Measurements from ENCODE around the gene CERS6. TPM values are rescaled to one million over a fixed set of nuclear protein-coding genes. Genes with fewer than 3 reads are reported as not detected.

Gene CERS6
- total and polyA plus RNA-seq, 10 of the 15 experiments (the other 5 are each of a cell fraction or from before 2014, with no cell fraction given), result 1.3 to 20.4 (median 14.1) TPM

- Histone ChIP-seq H3K9me3 (replicated peaks; ENCODE audit: control insufficient read depth, insufficient read depth, low read length) (peaks cover 2% of the 10 kb centered on the region), H3K9ac (ENCODE audit: control insufficient read depth, insufficient read depth, low read length) (no peak overlapping the region), H3K79me2 (ENCODE audit: control insufficient read depth, insufficient read depth, low read length) (no peaks in the 10 kb centered on the region), H2AFZ (ENCODE audit: control insufficient read depth, low read depth, low read length) (no peak overlapping the region), H4K20me1 (ENCODE audit: control insufficient read depth, insufficient read depth) (no peaks in the 10 kb centered on the region), H3K27ac (ENCODE audit: control insufficient read depth, insufficient read depth) (no peak overlapping the region), H3K4me1 (ENCODE audit: control insufficient read depth, insufficient read depth, low read length) (peaks cover 8% of the 10 kb centered on the region), H3K36me3 (ENCODE audit: control insufficient read depth in 2 of 2, insufficient read depth in 2 of 2, low read length in 1 of 2) (no peaks in the 10 kb centered on the region), H3K4me3 (no peak overlapping the region), H3K4me2 (ENCODE audit: control insufficient read depth, insufficient read depth) (no peak overlapping the region), H3K27me3 (replicated peaks in 1 of 2; ENCODE audit: control insufficient read depth in 2 of 2, insufficient read depth in 2 of 2, low read length in 1 of 2) (no peaks in the 10 kb centered on the region)
- ChIA-PET SMC1A (ENCODE audit: uncharacterized antibody, unreplicated experiment) (interaction anchor here (1.4 kb wide), 1 partner anchor 300 kb away, joined by 3 read pairs; no protein-coding TSS in a partner anchor), CTCF (interaction anchor here (0.5 kb wide), 1 partner anchor 42 kb away, joined by 3 read pairs; no protein-coding TSS in a partner anchor), POLR2A (interaction anchor here (0.5 kb wide), 1 partner anchor 96 kb away, joined by 3 read pairs; no protein-coding TSS in a partner anchor), RAD21 (ENCODE audit: unreplicated experiment) (no interaction called here)
- intact Hi-C loops (cut with micrococcal nuclease; ENCODE audit: unreplicated experiment) (no loop called here), in situ Hi-C loops (cut with MboI) (no loop called here)
- BruUV-seq (replicated peaks), result no TSS peak
- no peak for TF ChIP-seq PRDM15 (CRISPR knock-in tag; IDR thresholded peaks at IDR 0.05)
- DNase-seq (ENCODE audit: low read depth, low spot score) (no peak), ATAC-seq (no peak), FAIRE-seq (no peak)
- WGBS (ENCODE audit: insufficient coverage, insufficient replicate concordance, low lambda C conversion rate, missing lambda C conversion rate), result 81% methylated on average over 5 of the region's 5 CpGs
Measured at GRCh38 chr2:168450732-168451131, 5.3 kb upstream of the CERS6 start.

DNA sequence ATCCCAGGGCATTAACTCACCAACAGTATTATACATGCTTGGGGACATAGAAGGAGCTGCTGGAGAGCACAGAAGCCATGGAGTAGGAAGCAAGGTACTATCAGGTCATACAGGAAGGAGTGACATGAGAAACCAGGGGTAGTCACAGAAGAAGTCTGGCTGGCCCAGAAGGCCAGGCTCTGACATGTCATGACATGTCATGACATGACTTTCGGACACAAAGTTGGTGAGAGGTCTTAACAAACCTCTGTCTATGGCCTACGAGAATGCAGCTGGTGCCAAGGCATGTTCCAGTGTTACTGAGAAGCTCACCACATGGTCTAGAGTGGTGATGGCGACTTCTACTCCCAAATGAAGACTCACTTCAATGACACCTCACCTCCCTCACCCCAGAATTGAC is 3.3 kb upstream of the CERS6 start:
- no peaks in the 10 kb centered on the region for H3K36me3 ChIP-seq (ENCODE audit: control insufficient read depth in 2 of 2, insufficient read depth in 2 of 2, low read length in 1 of 2)
- ChIA-PET CTCF (no interaction called here), POLR2A (no interaction called here), SMC1A (ENCODE audit: uncharacterized antibody, unreplicated experiment) (no interaction called here), RAD21 (ENCODE audit: unreplicated experiment) (interaction anchor here (1.3 kb wide), 1 partner anchor 106 kb away, joined by 3 read pairs; no protein-coding TSS in a partner anchor)
- no peaks in the 10 kb centered on the region for H3K27me3 ChIP-seq (replicated peaks in 1 of 2; ENCODE audit: control insufficient read depth in 2 of 2, insufficient read depth in 2 of 2, low read length in 1 of 2)
- peaks cover 16% of the 10 kb centered on the region for H3K79me2 ChIP-seq (ENCODE audit: control insufficient read depth, insufficient read depth, low read length)
- H4K20me1 ChIP-seq (ENCODE audit: control insufficient read depth, insufficient read depth), result no peaks in the 10 kb centered on the region
- no peak overlapping the region for H3K4me3 ChIP-seq
- 86% methylated on average over 3 of the region's 3 CpGs for WGBS (ENCODE audit: insufficient coverage, insufficient replicate concordance, low lambda C conversion rate, missing lambda C conversion rate)
- H3K9ac ChIP-seq (ENCODE audit: control insufficient read depth, insufficient read depth, low read length), result no peak overlapping the region
- ATAC-seq, result no peak
- no peak overlapping the region for H3K4me2 ChIP-seq (ENCODE audit: control insufficient read depth, insufficient read depth)
- intact Hi-C loops (cut with micrococcal nuclease; ENCODE audit: unreplicated experiment), result no loop called here
- H3K27ac ChIP-seq (ENCODE audit: control insufficient read depth, insufficient read depth), result no peak overlapping the region
- no peaks in the 10 kb centered on the region; the same call in 2 of the 3 replicates for H3K9me3 ChIP-seq (replicated peaks; ENCODE audit: control insufficient read depth, insufficient read depth, low read length)
- no peak for DNase-seq (ENCODE audit: low read depth, low spot score)
- H2AFZ ChIP-seq (ENCODE audit: control insufficient read depth, low read depth, low read length), result no peak overlapping the region
- BruUV-seq (replicated peaks), result no TSS peak
- no peak for FAIRE-seq
- in situ Hi-C loops (cut with MboI), result no loop called here
- peaks cover 8% of the 10 kb centered on the region for H3K4me1 ChIP-seq (ENCODE audit: control insufficient read depth, insufficient read depth, low read length)
- TF ChIP-seq ZNF217 (IDR thresholded peaks at IDR 0.05), result no peak
- TF ChIP-seq, protein P1, sequence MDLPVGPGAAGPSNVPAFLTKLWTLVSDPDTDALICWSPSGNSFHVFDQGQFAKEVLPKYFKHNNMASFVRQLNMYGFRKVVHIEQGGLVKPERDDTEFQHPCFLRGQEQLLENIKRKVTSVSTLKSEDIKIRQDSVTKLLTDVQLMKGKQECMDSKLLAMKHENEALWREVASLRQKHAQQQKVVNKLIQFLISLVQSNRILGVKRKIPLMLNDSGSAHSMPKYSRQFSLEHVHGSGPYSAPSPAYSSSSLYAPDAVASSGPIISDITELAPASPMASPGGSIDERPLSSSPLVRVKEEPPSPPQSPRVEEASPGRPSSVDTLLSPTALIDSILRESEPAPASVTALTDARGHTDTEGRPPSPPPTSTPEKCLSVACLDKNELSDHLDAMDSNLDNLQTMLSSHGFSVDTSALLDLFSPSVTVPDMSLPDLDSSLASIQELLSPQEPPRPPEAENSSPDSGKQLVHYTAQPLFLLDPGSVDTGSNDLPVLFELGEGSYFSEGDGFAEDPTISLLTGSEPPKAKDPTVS (IDR thresholded peaks at IDR 0.05; ENCODE audit: low read depth, low read length), result no peak
- TF ChIP-seq BRCA1 (IDR thresholded peaks at IDR 0.05; ENCODE audit: low read depth, low read length), result no peak
- no peak for TF ChIP-seq JUNB (IDR thresholded peaks at IDR 0.05)
- no peak for TF ChIP-seq NFYA (IDR thresholded peaks at IDR 0.05; ENCODE audit: borderline replicate concordance, low read depth, low read length)
- no peak for TF ChIP-seq FOXM1 (IDR thresholded peaks at IDR 0.05; ENCODE audit: low read depth, low read length)
- TF ChIP-seq, protein P2, sequence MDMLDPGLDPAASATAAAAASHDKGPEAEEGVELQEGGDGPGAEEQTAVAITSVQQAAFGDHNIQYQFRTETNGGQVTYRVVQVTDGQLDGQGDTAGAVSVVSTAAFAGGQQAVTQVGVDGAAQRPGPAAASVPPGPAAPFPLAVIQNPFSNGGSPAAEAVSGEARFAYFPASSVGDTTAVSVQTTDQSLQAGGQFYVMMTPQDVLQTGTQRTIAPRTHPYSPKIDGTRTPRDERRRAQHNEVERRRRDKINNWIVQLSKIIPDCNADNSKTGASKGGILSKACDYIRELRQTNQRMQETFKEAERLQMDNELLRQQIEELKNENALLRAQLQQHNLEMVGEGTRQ (IDR thresholded peaks at IDR 0.05; ENCODE audit: borderline replicate concordance, low read depth, low read length), result no peak
- TF ChIP-seq CHD1 (IDR thresholded peaks at IDR 0.05; ENCODE audit: low read depth, low read length), result no peak
- TF ChIP-seq EED (IDR thresholded peaks at IDR 0.05; ENCODE audit: low read depth), result no peak
- TF ChIP-seq RELA (IDR thresholded peaks at IDR 0.05; ENCODE audit: borderline replicate concordance, partially characterized antibody), result no peak
- no peak for TF ChIP-seq PAX5 (IDR thresholded peaks at IDR 0.05; ENCODE audit: borderline replicate concordance, low read depth, low read length)
- no peak for TF ChIP-seq RCOR1 (conservative IDR thresholded peaks at IDR 0.05; ENCODE audit: low read depth, low read length)

Data from GM12878 (cell line).